ENCODE measurements around the gene MGRN1.

MGRN1 gene

GRCh38 chr16:4729876-4730275 is 105.2 kb downstream of the MGRN1 start:
- no peak for DNase-seq (ENCODE audit: low read depth)
- H3K4me3 ChIP-seq (ENCODE audit: control insufficient read depth, low read depth, low read length), result no peak overlapping the region
- TF ChIP-seq, protein P1, sequence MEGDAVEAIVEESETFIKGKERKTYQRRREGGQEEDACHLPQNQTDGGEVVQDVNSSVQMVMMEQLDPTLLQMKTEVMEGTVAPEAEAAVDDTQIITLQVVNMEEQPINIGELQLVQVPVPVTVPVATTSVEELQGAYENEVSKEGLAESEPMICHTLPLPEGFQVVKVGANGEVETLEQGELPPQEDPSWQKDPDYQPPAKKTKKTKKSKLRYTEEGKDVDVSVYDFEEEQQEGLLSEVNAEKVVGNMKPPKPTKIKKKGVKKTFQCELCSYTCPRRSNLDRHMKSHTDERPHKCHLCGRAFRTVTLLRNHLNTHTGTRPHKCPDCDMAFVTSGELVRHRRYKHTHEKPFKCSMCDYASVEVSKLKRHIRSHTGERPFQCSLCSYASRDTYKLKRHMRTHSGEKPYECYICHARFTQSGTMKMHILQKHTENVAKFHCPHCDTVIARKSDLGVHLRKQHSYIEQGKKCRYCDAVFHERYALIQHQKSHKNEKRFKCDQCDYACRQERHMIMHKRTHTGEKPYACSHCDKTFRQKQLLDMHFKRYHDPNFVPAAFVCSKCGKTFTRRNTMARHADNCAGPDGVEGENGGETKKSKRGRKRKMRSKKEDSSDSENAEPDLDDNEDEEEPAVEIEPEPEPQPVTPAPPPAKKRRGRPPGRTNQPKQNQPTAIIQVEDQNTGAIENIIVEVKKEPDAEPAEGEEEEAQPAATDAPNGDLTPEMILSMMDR (IDR thresholded peaks at IDR 0.05; ENCODE audit: control insufficient read depth, insufficient read depth, low read depth, low read length, missing control alignments), result no peak

DNA sequence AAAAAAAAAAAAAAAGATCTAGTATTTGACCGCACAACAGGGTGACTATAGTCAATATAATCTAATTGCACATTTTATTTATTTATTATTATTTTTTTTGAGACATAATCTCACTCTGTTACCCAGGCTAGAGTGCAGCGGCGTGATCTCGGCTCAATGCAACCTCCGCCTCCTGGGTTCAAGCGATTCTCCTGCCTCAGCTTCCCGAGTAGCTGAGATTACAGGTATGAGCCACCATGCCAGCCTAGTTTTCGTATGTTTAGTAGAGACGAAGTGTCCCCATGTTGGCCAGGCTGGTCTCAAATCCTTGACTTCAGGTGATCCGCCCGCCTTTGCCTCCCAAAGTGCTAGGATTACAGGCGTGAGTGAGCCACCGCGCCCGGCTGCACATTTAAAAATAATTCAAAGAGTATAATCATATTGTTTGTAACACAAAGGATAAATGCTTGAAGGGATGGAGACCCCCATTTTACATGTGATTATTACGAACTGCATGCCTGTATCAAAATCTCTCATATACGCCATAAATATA is 108.7 kb downstream of the MGRN1 start:
- H3K4me3 ChIP-seq (ENCODE audit: control insufficient read depth, low read depth, low read length), result peak overlapping the region; percentile 93
- DNase-seq (ENCODE audit: low read depth), result no peak
- TF ChIP-seq, protein P1 (IDR thresholded peaks at IDR 0.05; ENCODE audit: control insufficient read depth, insufficient read depth, low read depth, low read length, missing control alignments), result no peak

DNA sequence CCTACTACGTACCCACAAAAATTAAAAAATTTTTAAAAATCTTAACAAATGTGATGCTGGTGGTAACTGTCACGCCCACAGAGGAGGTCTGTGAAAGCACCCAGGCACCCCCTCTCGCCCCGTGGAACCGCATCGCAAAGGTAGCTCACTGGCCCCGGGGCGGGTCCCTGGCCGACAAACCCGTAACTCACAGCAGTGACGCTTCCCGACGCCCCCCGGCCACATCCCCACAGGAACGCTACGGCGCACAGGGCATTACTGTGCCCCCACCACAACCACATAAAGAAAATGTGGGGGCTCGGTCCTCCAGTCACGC is 109.1 kb downstream of the MGRN1 start:
- DNase-seq (ENCODE audit: low read depth), result no peak
- TF ChIP-seq, protein P1 (IDR thresholded peaks at IDR 0.05; ENCODE audit: control insufficient read depth, insufficient read depth, low read depth, low read length, missing control alignments), result no peak
- H3K4me3 ChIP-seq (ENCODE audit: control insufficient read depth, low read depth, low read length), result peak overlapping the region; percentile 93

DNA sequence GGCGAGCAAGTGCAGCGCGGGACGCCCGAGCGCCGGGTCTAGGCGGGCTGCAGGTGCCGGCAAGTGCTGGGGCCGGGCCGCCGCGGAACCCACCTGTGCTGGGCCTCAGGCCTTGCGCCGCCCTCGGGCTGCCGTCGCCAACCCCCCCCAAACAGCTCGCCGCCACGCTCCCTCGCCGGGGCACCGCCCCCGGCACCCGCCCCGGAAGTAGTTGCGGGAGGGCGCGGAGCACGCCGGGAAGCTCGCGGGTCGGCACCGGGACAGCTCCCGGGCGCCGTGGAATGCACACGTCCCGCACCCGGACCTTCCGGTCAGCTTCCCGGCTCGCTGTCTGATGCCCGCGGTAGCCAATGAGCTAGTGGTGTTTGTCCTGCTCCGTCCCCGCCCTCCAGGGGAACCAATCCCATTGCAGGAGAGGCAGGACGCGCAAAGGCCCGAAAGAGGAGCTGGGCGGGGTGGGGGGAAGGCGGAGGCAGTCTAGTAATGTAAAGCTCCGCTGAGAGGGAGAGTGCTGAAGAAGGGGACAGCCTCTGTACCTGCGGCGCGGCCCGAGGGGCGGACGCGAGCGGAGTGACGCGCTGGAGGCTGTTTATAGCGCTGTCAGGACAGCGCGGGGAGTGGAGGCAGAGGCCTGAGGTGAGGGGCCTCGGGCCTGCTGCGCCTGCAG is 109.6 kb downstream of the MGRN1 start, which contains the start of the genes ANKS3 and DNAAF8:
Gene ANKS3, minus strand, starts transcription at position 209 of the 667 bp plus-strand sequence. CDS start 4,122 bp downstream, outside the sequence.
Gene DNAAF8, plus strand, starts transcription at position 475 of the 667 bp plus-strand sequence. CDS start 1,978 bp downstream, outside the sequence.
- TF ChIP-seq, protein P1 (IDR thresholded peaks at IDR 0.05; ENCODE audit: control insufficient read depth, insufficient read depth, low read depth, low read length, missing control alignments), result no peak
- DNase-seq (ENCODE audit: low read depth), result peak; percentile 89
- peak within 1 kb of the TSS; percentile 93 for H3K4me3 ChIP-seq (ENCODE audit: control insufficient read depth, low read depth, low read length)

GRCh38 chr16:4734730-4735535 is 110.3 kb downstream of the MGRN1 start:
- H3K4me3 ChIP-seq (ENCODE audit: control insufficient read depth, low read depth, low read length), result peak overlapping the region; percentile 93
- peak; percentile 8 for DNase-seq (ENCODE audit: low read depth)
- TF ChIP-seq, protein P1 (IDR thresholded peaks at IDR 0.05; ENCODE audit: control insufficient read depth, insufficient read depth, low read depth, low read length, missing control alignments), result no peak

- TF ChIP-seq, protein P1 (IDR thresholded peaks at IDR 0.05; ENCODE audit: control insufficient read depth, insufficient read depth, low read depth, low read length, missing control alignments), result no peak
- no peak for DNase-seq (ENCODE audit: low read depth)
- H3K4me3 ChIP-seq (ENCODE audit: control insufficient read depth, low read depth, low read length), result no peak overlapping the region
Observed at GRCh38 chr16:4736546-4736945, 111.9 kb downstream of the MGRN1 start.
